Germinal center (tissue), 1 donor: ENCODE results near the gene TAF4B.
"Not testable (repeated sequence)": the region's sequence is repeated elsewhere in the genome, so short reads cannot be mapped to it uniquely, and the experiment has no call there.

Experiments used
- DNase-seq: peaks from one replicate; pipeline ENCODE4 v3.0.0; 2012; ENCODE audit warnings: mixed read lengths, low spot score

Gene TAF4B

GRCh38 chr18:26226229-26227050, at the start of gene TAF4B:
Gene TAF4B, plus strand, starts transcription at chr18:26226445. Its CDS starts 489 bp downstream, at chr18:26226934.
- peak; percentile 92 for DNase-seq

DNA sequence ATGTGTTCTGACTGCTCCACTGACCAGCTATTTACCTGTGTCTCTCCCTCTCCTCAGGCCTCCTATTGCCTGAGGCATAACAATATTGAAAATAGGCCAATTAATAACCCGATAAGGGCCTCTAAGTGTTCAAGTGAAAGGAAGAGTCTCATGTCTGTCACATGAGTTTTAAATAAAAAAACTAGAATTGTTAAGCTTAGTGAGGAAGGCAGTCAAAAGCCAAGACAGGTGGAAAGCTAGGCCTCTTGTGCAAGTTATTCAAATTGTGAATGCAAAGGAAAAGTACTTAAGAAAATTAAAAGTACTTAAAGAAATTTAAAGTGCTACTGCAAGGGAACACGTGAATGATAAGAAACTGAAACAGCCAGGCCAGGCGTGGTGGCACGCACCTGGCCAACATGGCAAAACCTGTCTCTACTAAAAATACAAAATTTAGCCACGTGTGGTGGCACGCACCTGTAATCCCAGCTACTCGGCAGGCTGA, 44.9 kb upstream of the TAF4B start:
- no peak for DNase-seq

- DNase-seq = no peak
Observed at GRCh38 chr18:26183395-26184112, 42.7 kb upstream of the TAF4B start.

- no peak for DNase-seq
Observed at GRCh38 chr18:26185267-26185666, 41.0 kb upstream of the TAF4B start.

GRCh38 chr18:26190506-26190905, 35.7 kb upstream of the TAF4B start:
- peak; percentile 45 for DNase-seq

DNA sequence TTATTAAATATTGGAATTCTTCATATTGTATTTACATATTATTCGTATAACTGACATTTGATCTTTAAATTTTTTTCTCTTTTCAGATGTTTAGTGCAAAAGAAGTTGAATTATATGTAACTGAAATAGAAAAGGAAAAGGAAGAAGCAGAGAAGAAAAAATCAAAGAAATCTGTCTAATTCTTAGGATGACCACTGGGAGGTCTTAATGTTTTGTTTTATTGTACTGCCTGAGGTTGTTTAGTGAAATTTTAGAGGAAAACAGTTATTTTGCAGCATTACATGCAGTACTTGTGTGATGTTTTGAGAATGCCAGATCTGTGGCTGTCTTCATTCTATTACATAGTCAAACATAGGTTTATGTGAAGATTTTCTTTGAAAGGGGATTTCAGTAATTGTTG, 34.0 kb upstream of the TAF4B start:
- DNase-seq = no peak

- DNase-seq = no peak
Observed at GRCh38 chr18:26196605-26197004, 29.6 kb upstream of the TAF4B start.

- DNase-seq = not testable (repeated sequence)
Observed at GRCh38 chr18:26202001-26202400, 24.2 kb upstream of the TAF4B start.

GRCh38 chr18:26205318-26205717, 20.9 kb upstream of the TAF4B start:
- no peak for DNase-seq

DNA sequence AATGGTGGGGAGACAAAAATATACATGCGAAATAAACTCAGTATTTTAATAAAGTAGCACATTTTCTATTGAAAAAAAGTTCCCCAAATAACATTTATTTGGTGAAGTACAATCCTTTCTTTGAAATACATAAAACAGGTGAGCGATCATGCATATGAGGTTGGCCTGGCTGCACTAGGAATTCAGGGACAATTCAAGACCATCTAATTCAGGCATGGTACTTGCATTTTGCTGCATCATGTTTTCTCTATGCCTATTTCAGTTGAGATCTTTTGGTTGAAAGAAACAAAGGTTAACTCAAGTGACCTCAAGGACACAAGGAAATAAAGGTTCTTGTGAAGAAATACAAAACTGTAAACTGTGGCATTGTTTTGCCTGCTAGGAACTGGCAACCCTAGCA, 19.8 kb upstream of the TAF4B start:
- no peak for DNase-seq

DNA sequence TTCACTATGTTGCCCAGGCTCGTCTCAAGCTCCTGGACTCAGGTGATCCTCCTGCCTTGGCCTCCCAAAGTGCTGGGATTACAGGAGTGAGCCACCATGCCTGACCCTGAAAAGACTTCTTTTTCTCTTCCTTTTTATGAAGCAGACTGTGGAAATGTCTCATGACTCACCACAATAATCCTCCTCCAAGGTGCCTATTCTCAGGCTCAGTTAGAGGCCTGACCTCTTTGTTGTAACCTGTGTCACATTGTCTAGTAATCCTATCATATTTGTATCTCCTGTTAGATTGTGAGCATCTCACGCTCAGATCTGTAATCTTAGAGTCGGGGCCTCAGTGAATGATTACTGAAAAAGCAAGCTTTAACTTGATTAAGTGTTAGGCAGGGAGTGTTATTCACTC, 18.3 kb upstream of the TAF4B start:
- DNase-seq = no peak

DNA sequence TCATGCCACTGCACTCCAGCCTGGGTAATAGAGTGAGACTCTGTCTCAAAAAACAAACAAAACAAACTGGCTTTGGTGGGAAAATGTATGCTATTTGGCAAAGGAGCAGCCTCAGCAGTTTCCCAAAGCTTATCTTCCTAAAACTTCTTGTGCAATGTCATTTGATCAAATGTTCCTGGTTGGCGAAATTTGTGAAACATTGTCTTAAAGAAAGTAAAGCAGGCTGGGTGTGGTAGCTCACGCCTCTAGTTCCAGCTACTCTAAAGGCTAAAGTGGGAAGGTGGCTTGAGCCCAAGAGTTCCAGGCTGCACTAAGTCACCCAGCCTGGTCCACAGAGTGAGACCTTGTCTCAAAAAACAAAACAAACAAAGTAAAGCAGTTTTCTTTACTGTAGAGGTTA, 17.3 kb upstream of the TAF4B start:
- no peak for DNase-seq

- no peak for DNase-seq
Observed at GRCh38 chr18:26210147-26210546, 16.1 kb upstream of the TAF4B start.

- peak; percentile 60 for DNase-seq
Observed at GRCh38 chr18:26215247-26215970, 10.8 kb upstream of the TAF4B start.

GRCh38 chr18:26225022-26225693, 1.1 kb upstream of the TAF4B start:
- DNase-seq = no peak

GRCh38 chr18:26225915-26226228, 373 bp upstream of the TAF4B start:
- DNase-seq = no peak

- no peak for DNase-seq
Observed at GRCh38 chr18:26227051-26227670, 916 bp downstream of the TAF4B start.

DNA sequence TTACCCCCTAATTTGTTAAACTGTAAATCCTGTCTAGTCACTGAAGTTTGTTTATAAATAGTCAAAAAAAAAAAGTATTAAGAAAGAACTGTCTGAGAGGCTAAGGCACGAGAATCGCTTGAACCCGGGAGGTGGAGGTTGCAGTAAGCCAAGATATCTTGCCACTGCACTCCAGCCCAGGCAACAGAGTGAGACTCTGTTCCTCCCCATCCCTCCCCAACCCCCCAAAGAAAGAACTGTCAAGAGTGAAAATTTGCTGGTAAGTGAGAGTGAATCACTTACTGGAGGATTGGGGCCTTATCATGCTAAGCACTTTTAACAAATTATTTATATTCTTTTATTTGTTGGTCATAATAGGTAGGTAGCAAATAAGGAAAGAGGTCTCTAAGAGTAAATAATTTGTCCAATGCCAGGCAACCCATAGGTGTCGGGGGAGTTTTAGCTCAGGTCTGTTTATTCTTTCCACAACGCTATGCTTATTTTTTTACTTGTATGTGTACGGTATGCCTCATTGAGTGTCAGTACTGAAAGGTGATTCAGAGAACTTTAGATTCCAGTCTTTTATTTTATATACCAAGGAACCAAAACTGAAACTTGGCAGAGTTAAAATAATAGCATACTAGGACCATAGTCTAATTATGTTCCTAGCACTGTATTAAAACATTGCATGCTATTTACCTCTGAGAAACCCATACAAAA, 2.5 kb downstream of the TAF4B start:
- DNase-seq = no peak

- no peak for DNase-seq
Observed at GRCh38 chr18:26230497-26230896, 4.3 kb downstream of the TAF4B start.

GRCh38 chr18:26233208-26233607, 7.0 kb downstream of the TAF4B start:
- no peak for DNase-seq

DNA sequence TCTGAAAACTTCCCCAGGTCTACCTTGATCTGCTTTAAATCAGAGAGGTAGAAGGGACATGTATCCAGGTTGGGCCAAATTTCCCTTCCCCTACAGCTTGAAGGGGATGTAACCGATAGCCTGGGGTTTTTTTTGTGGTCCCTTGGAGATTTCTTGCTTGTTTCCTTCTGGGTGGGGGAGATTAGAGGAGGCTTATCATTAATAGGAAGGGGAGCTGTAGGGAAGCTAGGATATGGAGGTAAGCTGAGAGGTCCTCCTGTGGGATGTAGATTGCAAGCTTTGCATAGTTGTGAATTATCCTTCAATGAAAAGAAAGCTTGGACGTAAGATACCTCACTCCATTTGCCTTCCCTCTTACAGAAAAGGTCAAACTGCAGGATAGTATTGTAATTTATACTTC, 11.1 kb downstream of the TAF4B start:
- not testable (repeated sequence) for DNase-seq
